NCI-H748 treated with DMSO at 0.1 percent for 48 hours (cell line): ENCODE data around the gene PCSK9.

ENCODE experiments used
- DNase-seq: peaks from one replicate; lab custom pipeline; 2025; lab: John Stamatoyannopoulos, UW

PCSK9 gene

GRCh38 chr1:55044617-55045397 is 5.5 kb downstream of the PCSK9 start:
- no peak for DNase-seq

- DNase-seq: no peak
Observed at GRCh38 chr1:55045430-55045829, 6.1 kb downstream of the PCSK9 start.

GRCh38 chr1:55046871-55047270 is 7.5 kb downstream of the PCSK9 start:
- DNase-seq: no peak

GRCh38 chr1:55047611-55048010 is 8.3 kb downstream of the PCSK9 start:
- no peak for DNase-seq

GRCh38 chr1:55048453-55049270 is 9.3 kb downstream of the PCSK9 start:
- no peak for DNase-seq

- no peak for DNase-seq
Observed at GRCh38 chr1:55049271-55049913, 10.0 kb downstream of the PCSK9 start.

GRCh38 chr1:55049914-55050278 is 10.5 kb downstream of the PCSK9 start:
- no peak for DNase-seq

GRCh38 chr1:55050283-55050682 is 10.9 kb downstream of the PCSK9 start:
- no peak for DNase-seq

- no peak for DNase-seq
Observed at GRCh38 chr1:55051169-55051568, 11.8 kb downstream of the PCSK9 start.

GRCh38 chr1:55051621-55052020 is 12.3 kb downstream of the PCSK9 start:
- DNase-seq: no peak

- no peak for DNase-seq
Observed at GRCh38 chr1:55052221-55053142, 13.1 kb downstream of the PCSK9 start.

GRCh38 chr1:55053265-55053954 is 14.1 kb downstream of the PCSK9 start:
- DNase-seq: no peak

GRCh38 chr1:55054396-55054795 is 15.0 kb downstream of the PCSK9 start:
- DNase-seq: no peak

- no peak for DNase-seq
Observed at GRCh38 chr1:55055084-55055882, 15.9 kb downstream of the PCSK9 start.

- DNase-seq: no peak
Observed at GRCh38 chr1:55055951-55056631, 16.7 kb downstream of the PCSK9 start.

- no peak for DNase-seq
Observed at GRCh38 chr1:55056632-55056992, 17.3 kb downstream of the PCSK9 start.

GRCh38 chr1:55057270-55057955 is 18.1 kb downstream of the PCSK9 start:
- DNase-seq: no peak

GRCh38 chr1:55057956-55058298 is 18.6 kb downstream of the PCSK9 start:
- no peak for DNase-seq
